Uterus (tissue), 4 donors: ENCODE results near the gene OR2H1. TPM values are rescaled to one million over a fixed set of nuclear protein-coding genes. Genes with fewer than 3 reads are reported as not detected.

Source experiments
- DNase-seq, 2 donors: peaks; one replicate each; pipeline ENCODE4 v3.0.0-alpha.2; 2019 to 2020
- H3K27ac ChIP-seq, 2 donors: fragments of 200-600 bp; sonication (generic); 1 replicate in 1 of 2; 2 replicates in 1 of 2; pipeline ENCODE4 v1.5.1; 2016 to 2018
- H3K27me3 ChIP-seq, 2 donors: fragments of 200-600 bp; sonication (generic); one replicate each; pipeline ENCODE4 v1.5.1; 2018 to 2019; ENCODE audit warnings: control low read depth in 1 of 2
- H3K36me3 ChIP-seq, 2 donors: fragments of 200-600 bp; sonication (generic); one replicate each; pipeline ENCODE4 v1.5.1; 2019; ENCODE audit warnings: control low read depth in 1 of 2
- H3K4me1 ChIP-seq, 2 donors: fragments of 200-600 bp; sonication (generic); one replicate each; pipeline ENCODE4 v1.5.1; 2018 to 2019; ENCODE audit warnings: control low read depth in 1 of 2
- H3K4me3 ChIP-seq, 2 donors: fragments of 200-600 bp; sonication (generic); 1 replicate in 1 of 2; 2 replicates in 1 of 2; pipeline ENCODE4 v1.5.1; 2018 to 2019; ENCODE audit warnings: mild to moderate bottlenecking in 1 of 2
- H3K9me3 ChIP-seq, 2 donors: fragments of 200-600 bp; sonication (generic); one replicate each; pipeline ENCODE4 v1.5.1; 2019; ENCODE audit warnings: control low read depth in 1 of 2
- CTCF ChIP-seq, 4 experiments: fragments of 200-600 bp in 2 of 4; fragments of 450-650 bp in 2 of 4; sonication (generic) in 2 of 4; IDR thresholded peaks; one replicate each; pipeline ENCODE4 v1.5.1; 2016 to 2019; ENCODE audit warnings: antibody characterized with exemption in 4 of 4, mild to moderate bottlenecking in 2 of 4, moderate library complexity in 1 of 4
- POLR2A ChIP-seq, 2 donors: fragments of 450-650 bp; IDR thresholded peaks; one replicate each; pipeline ENCODE4 v1.6.1; 2016; ENCODE audit warnings: antibody characterized with exemption in 2 of 2, mild to moderate bottlenecking in 1 of 2, moderate library complexity in 1 of 2
- intact Hi-C: fragments of 100-400 bp; cut with DNase I; formaldehyde crosslinking; loops from one replicate; pipeline ENCODE4 v1.15.1; 2023; ENCODE audit warnings: low total_unique reads
- total RNA-seq, 4 donors: library from RNA; depleted of rRNA in 3 of 4; stranded (reverse); fragments of >200 nt in 3 of 4; gene quantifications; one replicate each; pipeline versions ENCODE4 v1.1.0 to v1.2.4, GENCODE V29; 2014 to 2023
- donor health status: DM: yes; HTN: yes; CAD: no.

OR2H1 gene
- total RNA-seq, 4 donors from 2014 or later, result not detected

- Histone ChIP-seq H3K9me3 (no peaks in the 10 kb centered on the region), H3K36me3 (no peaks in the 10 kb centered on the region), H3K4me1 (no peaks in the 10 kb centered on the region), H3K4me3 (no peak overlapping the region), H3K27ac (no peak overlapping the region), H3K27me3 (no peaks in the 10 kb centered on the region)
- no peak for DNase-seq
- intact Hi-C loops, result no loop called here
- TF ChIP-seq CTCF (IDR thresholded peaks at IDR 0.05), result no peak
Observed at GRCh38 chr6:29509711-29510110, 52.8 kb downstream of the OR2H1 start.

GRCh38 chr6:29510202-29510601 lies 53.2 kb downstream of the OR2H1 start:
- no peak for DNase-seq
- no peaks in the 10 kb centered on the region for H3K9me3 ChIP-seq
- H3K27me3 ChIP-seq, result no peaks in the 10 kb centered on the region
- TF ChIP-seq POLR2A (IDR thresholded peaks at IDR 0.05) (no peak), CTCF (IDR thresholded peaks at IDR 0.05) (no peak)
- no peaks in the 10 kb centered on the region for H3K36me3 ChIP-seq
- H3K4me3 ChIP-seq, result no peak overlapping the region
- intact Hi-C loops, result no loop called here
- no peak overlapping the region for H3K27ac ChIP-seq
- H3K4me1 ChIP-seq, result no peaks in the 10 kb centered on the region

GRCh38 chr6:29510746-29511300 lies 53.9 kb downstream of the OR2H1 start:
- no peak overlapping the region for H3K27ac ChIP-seq
- no peak overlapping the region for H3K4me3 ChIP-seq
- no peaks in the 10 kb centered on the region for H3K36me3 ChIP-seq
- no peaks in the 10 kb centered on the region for H3K27me3 ChIP-seq
- TF ChIP-seq POLR2A (IDR thresholded peaks at IDR 0.05), result no peak
- no peak for TF ChIP-seq CTCF (IDR thresholded peaks at IDR 0.05)
- intact Hi-C loops, result no loop called here
- H3K4me1 ChIP-seq, result no peaks in the 10 kb centered on the region
- no peaks in the 10 kb centered on the region for H3K9me3 ChIP-seq
- DNase-seq, result no peak

Other genes with a start within 250 kb of the OR2H1 start
- not detected for gene OR14J1, start 155.5 kb upstream of the OR2H1 start, total RNA-seq
- gene OR5V1, start 88.3 kb upstream of the OR2H1 start, total RNA-seq, result not detected
- not detected for gene OR12D3, start 81.9 kb upstream of the OR2H1 start, total RNA-seq
- not detected for gene OR12D2, start 61.5 kb upstream of the OR2H1 start, total RNA-seq
- gene OR12D1, start 42.2 kb upstream of the OR2H1 start, total RNA-seq, result not detected
- gene OR10C1, start 17.8 kb upstream of the OR2H1 start, total RNA-seq, result not detected
- gene OR11A1, start 84 bp upstream of the OR2H1 start, total RNA-seq, result not detected
- gene MAS1L, start 30.8 kb downstream of the OR2H1 start, total RNA-seq, result under 1 TPM in 2 of 4 donors, not detected in 2; 0.37 to 0.48 TPM
- gene UBD, start 102.6 kb downstream of the OR2H1 start, total RNA-seq, result under 1 TPM in 1 of 4 donors, not detected in 3; 0.41 TPM
- not detected for gene OR2H2, start 128.0 kb downstream of the OR2H1 start, total RNA-seq
- gene GABBR1, start 176.0 kb downstream of the OR2H1 start, total RNA-seq, result 100 to 1,000 TPM in 1 of 4 donors, 10 to 100 TPM in 3; 29.4 to 184 (median 44.6) TPM
- not detected for gene MOG, start 199.9 kb downstream of the OR2H1 start, total RNA-seq
- gene ZFP57, start 224.0 kb downstream of the OR2H1 start, total RNA-seq, result under 1 TPM in 1 of 4 donors, not detected in 3; 0.24 TPM